HG03460 (cell line): ENCODE data around the gene GFAP.

ENCODE experiments used
- ATAC-seq: cut with Tn5 transposase; IDR thresholded peaks from one replicate; pipeline ENCODE4 v1.9.1; 2021; ENCODE audit not compliant: unreplicated experiment

GFAP gene

GRCh38 chr17:44915862-44916780 lies 821 bp upstream of the GFAP start:
- ATAC-seq: no peak

GRCh38 chr17:44914698-44915271 lies 515 bp downstream of the GFAP start:
- ATAC-seq: no peak

GRCh38 chr17:44914148-44914547 lies 1.2 kb downstream of the GFAP start:
- no peak for ATAC-seq

GRCh38 chr17:44913676-44914075 lies 1.6 kb downstream of the GFAP start:
- no peak for ATAC-seq

GRCh38 chr17:44912763-44913544 lies 2.3 kb downstream of the GFAP start:
- ATAC-seq: no peak

- ATAC-seq: no peak
These were observed 3.9 kb downstream of the GFAP start for GRCh38 chr17:44911133-44912001.

GRCh38 chr17:44910231-44911106 lies 4.8 kb downstream of the GFAP start:
- no peak for ATAC-seq

GRCh38 chr17:44909681-44910144 lies 5.6 kb downstream of the GFAP start:
- ATAC-seq: no peak

- no peak for ATAC-seq
These were observed 6.5 kb downstream of the GFAP start for GRCh38 chr17:44908761-44909326.

- ATAC-seq: no peak
These were observed 7.4 kb downstream of the GFAP start for GRCh38 chr17:44907729-44908470.

GRCh38 chr17:44906763-44907728 lies 8.3 kb downstream of the GFAP start:
- ATAC-seq: no peak

GRCh38 chr17:44906010-44906646 lies 9.2 kb downstream of the GFAP start:
- ATAC-seq: no peak

GRCh38 chr17:44905006-44906000 lies 10.0 kb downstream of the GFAP start:
- no peak for ATAC-seq

GRCh38 chr17:44904001-44904984 lies 11.0 kb downstream of the GFAP start:
- no peak for ATAC-seq
